HL-60/S4 treated with retinoic acid at 250 ng/mL for 4 days and 3 days (cell line): ENCODE measurements around the gene COPS8.

Experiments used
- in situ Hi-C: fragments of 300-500 bp; cut with MboI; formaldehyde crosslinking; loops from 2 replicates; pipeline ENCODE4 v1.7.0; 2022; ENCODE audit warnings: low sequenced_read_pairs

The COPS8 gene

DNA sequence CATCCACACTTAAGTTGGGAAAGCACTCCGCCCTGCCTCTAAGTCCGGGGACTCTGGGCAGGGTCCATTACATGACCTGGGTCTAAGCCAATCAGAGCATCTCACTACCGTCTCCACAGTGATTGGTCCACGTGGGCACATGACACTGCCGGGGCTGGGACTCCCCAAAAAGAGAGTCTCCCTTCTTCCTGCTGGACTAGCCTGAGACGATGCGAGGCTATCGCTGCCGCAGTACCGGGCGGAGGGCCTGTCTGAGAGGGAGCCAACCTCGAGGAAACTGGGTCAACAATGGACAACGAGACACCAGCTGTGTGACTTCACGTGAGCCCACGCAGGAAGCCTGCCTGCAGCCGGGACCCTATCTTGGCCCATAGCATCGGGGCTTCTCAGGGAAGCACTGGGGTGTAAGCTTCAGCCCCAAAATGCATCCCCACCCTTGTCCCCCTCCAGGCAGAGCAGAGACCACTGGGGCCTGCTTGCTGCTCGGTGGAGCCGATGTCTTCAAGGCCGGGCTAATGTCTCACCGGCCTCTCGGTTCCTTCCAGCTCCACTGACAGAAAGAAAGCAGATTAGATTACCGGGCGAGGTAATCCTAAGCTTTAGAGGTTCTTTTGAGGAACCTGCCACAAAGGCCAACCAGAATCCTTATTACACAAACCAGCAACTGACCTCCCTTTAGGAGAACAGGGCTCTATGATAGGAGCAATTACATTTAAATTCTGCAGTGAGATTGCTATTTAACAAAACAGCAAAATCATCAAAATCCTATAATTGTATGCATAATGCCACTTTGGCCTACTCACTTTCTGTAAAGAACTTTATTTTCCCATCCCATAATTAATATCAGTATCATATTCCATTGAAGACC is 21.3 kb upstream of the COPS8 start:
- in situ Hi-C loops = loop anchor here (25.0 kb wide), 1 partner anchor 552 kb away; a partner anchor contains a TSS

DNA sequence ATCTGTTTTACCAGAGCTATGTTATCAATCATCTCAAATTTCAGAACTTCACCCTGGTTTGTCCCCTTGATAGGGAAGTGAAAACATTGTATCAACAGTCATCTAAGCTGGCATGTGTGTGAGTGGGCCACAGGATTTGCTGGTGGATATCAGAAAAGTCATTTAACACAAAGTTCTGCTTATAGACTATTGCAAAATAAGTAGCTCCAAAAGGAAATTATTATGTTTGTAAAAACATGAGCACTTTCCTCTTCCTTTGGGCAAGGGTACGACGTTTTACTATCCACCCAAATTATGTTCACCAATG is 20.7 kb upstream of the COPS8 start:
- in situ Hi-C loops = loop anchor here (25.0 kb wide), 1 partner anchor 553 kb away; a partner anchor contains a TSS

DNA sequence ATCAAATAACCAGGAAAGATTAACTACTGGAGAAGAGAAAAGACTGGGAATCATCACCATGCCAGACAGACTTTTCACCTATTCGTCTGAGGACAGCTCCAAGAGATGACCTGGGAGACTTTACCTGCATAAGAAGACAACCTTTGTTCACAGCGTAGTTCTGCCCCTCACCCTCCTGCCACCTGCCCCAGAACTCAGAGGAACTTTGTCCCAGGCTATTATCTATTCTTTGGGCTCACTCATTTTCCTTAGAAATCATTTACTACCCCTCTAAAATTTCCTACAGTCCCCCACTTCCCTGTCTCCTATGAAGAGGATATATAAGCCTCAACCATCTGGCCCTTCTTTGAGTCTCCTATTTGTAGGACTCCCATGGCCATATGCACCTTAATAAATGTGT is 19.3 kb upstream of the COPS8 start:
- in situ Hi-C loops = loop anchor here (25.0 kb wide), 1 partner anchor 554 kb away; a partner anchor contains a TSS

DNA sequence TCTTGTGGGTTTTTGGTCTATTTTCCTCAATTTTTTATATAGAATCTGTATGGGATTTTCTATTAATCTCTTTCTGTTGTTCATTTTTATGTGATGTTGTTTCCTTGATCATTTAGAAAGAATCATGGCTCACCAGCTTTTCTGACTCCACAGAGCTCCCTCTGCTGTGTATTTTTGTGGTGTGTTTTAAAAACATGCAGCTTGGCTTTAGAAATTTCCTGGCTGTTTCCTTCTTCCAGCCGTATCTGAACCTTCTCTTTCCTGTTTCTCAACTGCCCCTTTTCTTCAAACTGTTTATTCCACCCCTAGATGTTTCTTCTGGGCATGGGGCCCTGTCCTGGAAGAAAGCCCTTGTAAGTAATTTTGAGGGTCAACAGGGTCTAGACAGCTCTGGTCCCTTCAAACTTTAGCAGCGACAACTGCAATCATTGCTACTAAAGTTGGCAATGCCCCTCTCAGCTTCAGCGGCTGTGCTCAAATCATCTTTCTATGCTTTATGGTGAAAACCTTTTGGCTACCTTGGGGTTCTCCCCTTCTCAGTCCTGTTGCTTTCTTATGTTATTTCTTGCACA is 17.6 kb upstream of the COPS8 start:
- in situ Hi-C loops = loop anchor here (25.0 kb wide), 1 partner anchor 556 kb away; a partner anchor contains a TSS

DNA sequence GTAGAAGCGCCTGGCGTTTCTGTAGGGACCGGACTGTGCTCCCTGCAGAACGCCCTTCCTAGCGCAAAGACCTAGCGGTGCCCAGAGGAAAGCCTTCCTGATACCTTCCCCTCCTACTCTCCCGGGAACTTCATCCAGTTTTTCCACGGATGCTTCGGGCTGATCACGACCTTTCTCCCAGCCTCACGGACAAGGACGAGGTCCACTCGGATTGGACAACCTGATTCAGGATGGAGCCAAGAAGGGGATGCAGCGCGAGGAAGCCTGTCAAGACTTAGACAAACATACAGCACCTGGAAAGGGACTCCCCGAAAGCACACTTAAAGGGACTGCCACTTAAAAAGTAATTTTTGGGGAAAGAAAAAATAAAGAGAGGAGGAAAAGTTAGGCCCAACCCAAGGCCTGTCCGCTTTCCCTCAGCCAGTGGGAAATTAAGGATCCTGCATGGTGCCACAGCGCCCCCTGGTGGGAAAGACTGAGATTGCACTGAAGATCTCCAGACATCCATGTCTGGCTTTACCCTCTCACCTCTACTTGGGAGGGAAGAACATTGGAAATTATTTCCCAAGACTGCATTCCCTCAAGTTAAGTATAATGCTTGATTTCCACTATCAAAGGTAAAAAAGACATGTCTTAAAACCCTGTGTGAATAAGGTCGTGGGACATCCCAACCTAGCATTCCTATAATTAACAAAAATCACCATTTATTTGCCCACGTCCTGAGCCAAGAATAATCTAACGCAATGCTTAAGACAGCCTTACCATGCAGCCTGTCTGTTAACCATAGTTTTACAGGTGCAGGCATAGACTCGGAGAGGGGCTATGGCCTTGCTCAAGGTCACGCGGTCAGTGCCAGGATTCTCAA is 13.4 kb upstream of the COPS8 start:
- in situ Hi-C loops = loop anchor here (10.0 to 25.0 kb wide), 2 partner anchors 560 to 727 kb away; a partner anchor contains a TSS

DNA sequence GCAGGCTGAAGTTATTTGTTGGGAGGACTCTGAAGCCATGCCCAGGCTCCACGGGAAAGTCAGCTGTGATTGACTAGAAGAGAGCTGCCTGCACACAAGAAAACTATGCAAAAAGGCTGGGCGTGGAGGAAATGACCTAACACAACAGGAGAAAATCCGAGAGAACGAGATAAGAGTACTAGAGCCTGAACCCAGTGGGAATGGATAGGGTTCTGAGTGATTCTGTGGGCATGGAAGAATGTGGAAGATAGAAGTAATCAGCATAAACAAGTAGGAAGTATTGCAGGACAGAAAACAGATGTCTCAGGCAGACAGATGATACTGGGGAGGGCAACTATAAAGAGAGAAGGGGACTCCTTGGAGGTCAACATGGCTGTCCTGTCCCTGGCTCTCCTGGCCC is 12.1 kb upstream of the COPS8 start:
- in situ Hi-C loops = loop anchor here (10.0 to 25.0 kb wide), 2 partner anchors 561 to 729 kb away; a partner anchor contains a TSS

DNA sequence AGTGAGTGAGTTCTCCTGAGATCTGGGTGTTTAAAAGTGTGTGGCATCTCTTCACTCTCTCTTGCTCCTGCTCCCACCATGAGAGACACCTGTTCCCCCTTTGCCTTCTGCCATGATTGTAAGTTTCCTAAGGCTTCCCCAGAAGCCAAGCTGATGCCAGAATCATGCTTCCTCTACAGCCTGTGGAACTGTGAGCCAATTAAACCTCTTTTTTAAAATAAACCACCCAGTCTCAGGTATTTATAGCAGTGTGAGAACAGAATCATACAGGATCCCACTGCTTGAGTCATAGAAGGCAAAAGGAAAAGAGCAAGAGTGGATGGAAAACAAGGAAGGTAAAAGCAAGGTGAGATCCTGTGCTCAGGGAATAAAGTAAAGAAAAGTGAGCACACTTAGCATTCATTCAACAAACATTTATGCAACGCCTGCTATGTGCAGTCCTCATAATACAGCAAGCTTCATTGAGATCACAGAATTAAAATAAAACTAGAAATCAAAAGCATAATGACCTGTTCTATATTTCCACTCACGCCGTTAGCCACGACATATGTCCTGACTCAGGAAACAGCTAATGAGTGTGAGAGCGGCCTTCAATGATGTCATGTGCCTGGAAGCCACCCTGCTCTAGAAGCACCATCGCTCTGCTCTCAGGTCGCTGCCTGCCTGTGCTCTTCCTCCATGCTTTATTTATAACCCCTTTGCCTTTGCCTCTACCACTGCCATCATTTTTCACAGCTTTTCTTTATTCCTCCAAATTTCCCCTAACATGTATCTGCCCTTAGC is 11.3 kb upstream of the COPS8 start:
- in situ Hi-C loops = loop anchor here (10.0 to 25.0 kb wide), 2 partner anchors 562 to 730 kb away; a partner anchor contains a TSS

DNA sequence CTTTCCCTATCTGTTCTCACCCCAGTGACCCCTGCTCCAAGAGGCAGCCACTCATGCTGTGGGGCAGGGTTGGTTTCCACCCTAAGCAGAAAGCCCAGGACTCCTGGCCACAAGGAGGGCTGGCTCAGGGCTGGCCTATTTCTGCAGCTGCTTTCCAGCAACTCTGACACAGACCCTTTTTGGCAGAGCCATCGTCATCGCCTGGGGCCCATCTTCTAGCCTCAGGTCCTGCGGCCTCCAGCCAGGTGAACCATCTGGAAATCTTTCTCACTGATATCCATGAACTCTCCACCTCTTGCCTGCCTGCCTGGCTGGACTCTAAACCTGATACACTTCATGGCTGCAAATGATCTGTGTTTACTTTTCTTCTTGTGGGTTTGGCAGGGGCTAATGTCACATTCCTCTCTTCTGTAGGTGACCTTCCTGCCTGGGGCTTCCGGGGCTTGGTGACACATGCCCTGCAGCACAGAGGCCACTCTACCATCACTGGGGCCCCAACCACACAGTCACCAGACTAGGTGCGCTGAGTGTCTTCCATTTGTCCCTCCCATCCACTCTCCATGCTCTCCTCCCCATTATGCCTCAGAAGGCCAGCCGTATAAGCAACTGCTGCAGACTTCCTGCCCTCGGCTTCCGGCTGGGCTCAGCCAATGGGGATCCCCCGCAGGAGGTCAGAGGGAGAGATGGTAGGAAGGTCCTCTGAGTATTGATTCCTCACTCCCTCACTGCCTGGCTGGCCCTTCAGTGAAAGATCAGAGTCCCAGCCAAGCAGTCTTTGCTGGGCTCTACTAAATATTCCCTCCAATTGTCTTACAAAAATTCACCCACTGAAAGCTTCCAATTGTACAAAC is 9.7 kb upstream of the COPS8 start:
- in situ Hi-C loops = loop anchor here (10.0 kb wide), 1 partner anchor 731 kb away; no protein-coding TSS in a partner anchor

DNA sequence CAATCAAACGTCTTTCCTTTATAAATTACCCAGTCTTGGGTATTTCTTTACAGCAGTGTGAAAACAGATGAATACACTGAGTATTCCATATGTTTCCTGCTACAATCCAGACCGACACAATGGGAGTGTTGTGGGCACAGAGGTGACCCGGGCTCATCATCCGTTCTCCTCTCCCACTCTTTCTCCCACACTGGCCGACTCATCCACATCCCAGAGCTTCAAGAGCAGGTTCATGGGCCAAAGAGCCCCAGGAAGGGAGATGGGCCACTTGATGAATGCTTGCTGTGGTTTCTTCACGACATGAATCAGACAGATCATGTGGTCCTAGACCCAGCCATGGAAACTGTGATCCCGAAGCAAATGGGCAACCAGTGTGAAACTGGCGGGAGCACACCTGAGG is 4.1 kb upstream of the COPS8 start:
- in situ Hi-C loops = no loop called here

DNA sequence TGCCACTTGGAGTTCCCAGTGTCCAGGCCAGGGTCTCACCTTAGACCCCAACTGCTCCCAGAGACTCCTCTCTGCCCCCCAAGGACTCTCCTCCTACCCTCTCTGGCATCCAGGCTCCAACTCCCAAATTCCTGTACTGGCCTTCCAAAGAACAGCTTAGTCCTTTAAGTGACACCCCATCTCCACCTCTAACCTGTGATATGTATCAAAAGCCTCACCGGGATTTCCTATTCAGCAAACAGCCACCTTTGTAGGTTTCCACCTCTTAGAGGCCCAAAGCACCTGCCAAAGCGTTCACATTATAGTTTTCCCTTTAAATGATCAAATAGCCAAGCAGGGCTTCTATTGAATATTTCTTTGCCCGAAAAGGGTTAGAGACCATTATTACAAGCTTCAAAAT is 2.7 kb upstream of the COPS8 start:
- in situ Hi-C loops = no loop called here

DNA sequence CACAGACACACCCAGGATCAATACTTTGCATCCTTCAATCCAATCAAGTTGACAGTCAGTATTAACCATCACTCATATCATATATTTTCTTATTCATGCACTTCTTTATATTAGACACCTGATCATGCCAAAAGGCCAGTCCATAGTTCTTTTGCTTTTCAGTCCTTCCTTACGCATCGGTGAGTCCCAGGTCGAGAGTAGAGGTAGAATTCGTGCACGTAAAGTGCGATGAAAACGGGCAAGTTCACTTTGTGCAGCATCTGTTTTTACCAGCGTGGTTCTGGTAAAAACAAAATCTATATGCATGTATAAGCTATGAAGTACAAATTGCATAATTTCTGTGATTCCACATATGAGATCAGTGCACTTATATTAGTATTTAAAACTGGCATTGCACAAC is 1.2 kb upstream of the COPS8 start:
- in situ Hi-C loops = no loop called here

DNA sequence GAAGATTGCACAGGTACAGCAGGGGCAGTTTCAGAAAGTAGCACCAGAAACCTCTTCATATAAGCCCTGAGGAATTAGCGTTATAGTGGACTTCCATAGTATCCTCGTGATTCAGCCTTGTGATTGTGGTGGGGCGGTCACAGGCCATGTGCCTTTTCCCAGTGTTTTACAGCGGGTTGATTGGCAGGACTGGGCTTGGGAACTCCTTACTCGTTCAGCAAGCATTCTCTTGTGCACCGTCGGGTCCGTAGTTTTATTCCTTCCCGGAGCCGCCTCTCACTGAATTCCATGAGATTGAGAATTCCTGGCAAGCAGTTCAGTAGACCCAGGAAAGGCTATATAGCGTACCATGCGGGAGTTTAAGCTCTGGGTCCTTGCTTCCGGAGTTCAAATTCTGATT is 5.2 kb downstream of the COPS8 start:
- in situ Hi-C loops = no loop called here

DNA sequence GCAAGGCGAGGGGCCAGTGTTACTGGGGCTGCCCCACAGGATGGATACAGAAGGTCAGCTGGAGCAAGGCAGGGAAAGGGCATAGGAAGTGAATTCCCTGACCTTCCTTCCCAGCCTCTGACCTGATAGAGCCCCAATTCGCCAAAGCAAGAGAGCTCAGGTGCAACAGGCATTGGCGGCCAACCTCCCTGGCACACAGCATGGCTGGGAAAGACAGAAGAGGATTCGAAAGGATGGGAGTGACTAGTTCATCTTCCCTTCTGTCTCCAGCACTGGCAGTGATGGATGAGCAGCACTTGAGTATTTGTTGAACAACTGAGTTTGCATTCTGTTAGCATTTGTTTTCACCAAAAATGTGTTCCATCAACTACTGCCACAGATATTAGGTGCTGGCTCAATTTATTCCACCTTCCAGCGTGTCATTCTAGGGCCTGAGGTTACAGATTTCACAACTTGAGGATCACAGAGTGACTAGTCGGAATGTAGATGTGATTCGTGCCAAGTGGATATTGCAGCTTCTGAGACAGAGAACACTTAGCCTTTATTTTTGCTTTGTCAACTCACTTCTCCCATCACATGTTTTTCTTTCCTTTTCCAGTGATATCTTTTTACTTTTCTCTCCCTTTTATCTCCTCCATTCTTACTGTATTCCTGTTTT is 6.2 kb downstream of the COPS8 start:
- in situ Hi-C loops = no loop called here

DNA sequence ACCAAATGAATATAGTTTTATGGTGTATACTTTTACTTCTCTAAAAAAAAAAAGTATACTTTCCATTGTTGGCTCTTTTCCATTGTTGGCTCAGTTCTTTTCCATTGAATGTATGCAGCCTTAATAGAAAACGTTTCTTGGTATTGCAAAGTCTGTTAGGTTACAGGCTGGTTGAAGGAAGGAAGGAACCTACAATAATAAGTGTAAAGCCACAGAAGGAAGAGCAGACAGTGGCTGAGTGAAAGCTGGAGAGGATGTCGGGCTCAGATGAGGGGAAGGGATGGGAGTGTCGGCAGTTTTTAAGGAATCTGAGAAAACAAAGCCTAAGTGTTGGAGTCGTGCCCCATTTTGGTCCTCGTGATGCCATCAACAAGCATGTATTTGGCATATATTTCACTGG is 6.8 kb downstream of the COPS8 start:
- in situ Hi-C loops = no loop called here

DNA sequence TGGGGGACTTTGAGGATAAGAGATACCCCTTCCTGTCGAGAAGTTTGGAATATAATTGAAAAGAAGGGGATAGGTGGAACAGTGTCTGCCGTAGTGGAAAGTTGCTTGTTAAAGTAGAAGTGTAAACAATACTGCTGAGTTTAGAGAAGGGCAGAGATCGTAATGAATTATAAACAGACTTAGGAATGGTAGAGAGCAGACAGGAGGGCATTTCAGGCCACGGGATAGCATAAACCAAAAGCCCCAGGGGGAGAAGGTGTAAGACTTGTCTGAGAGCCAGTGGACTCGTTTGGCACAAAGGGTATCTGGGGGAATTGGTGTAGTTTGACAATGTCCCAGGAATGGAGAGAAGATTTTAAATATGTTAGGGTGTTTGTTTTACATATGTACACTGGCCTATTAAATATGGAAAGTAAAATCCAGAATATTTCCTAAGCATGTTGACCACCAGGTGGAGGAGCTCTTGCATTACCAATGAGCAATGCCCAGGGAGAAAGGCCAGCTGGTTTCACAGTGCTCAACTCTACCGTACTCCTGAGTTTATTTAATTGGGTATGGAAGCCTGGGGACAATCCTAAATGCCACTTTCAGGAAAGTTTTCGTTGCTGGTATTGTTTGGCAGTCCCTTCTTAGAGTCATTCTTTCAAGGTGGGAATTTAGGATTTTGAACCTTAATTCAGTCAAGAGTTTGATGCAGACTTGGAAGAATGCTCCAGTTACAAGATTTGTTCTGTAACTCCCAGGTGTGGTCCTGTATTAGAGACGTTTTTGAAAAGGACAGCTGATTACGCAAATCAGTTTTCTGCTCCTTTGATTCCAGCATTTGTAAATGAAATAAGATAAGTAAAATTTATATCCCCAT is 7.5 kb downstream of the COPS8 start:
- in situ Hi-C loops = no loop called here

DNA sequence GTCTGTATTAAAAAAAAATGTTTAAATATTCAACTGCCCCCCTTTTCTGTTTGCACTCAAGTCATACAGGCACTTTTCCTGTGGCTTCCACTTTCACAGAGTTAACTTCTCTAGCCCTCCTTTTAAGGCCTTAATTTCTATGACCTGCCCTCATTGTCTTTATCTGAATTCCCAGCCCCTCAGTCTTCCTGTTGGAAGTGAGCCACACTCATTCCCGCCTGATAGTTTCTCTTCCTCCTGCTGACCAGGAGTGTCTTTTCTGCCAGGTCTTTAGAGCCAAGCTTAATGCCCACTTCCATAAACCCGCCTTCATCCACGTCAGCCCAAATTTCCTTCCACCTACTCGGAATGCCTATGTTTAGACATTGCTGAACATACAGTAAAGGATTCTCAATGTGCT is 10.5 kb downstream of the COPS8 start:
- in situ Hi-C loops = no loop called here

DNA sequence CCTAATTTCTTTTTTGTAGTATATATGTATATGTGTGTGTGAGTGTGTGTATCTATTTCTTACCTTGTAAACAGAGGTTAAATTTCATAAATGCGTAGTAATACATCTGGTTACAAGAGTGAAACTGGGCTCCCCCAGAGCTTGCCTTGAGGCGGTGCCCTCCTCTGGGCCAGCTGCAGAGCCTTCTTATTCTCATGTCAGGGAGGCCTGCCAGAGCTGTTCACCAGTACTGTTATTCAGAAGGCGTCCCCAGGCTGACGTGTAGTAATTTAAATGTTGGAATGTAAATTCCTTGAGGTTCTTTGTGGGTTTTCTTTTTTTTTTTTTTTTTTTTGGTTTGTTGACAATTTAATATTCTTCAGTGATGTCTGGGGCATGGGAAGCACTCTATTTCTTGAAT is 11.2 kb downstream of the COPS8 start:
- in situ Hi-C loops = no loop called here

DNA sequence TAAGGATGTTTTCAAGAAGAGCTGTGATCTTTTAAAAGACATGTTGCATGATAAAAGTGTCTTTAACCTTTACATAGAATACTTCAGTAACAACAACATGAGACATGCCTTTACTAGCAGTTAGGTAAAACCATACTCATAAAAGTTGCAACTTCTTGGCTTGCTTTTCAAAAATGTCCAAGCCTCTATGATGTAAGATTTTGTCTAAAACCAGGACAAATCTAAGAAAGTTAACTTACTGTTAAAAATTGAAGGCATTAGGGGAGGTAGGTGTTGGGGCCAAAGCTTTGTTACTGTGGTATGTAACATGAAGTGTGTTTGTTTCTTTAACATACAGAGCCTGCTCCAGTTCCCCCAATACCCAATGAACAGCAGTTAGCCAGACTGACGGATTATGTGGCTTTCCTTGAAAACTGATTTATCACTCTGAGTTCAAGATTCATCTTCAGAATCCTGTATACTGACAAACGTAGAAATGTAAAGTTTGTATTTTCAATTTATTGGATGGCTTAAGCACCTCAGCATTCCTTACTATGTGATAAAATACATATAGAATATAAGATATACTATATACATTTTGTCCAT is 11.7 kb downstream of the COPS8 start:
- in situ Hi-C loops = no loop called here
